Esophagus muscularis mucosa (tissue), 4 donors: Measurements from ENCODE around the gene TMEM229B.

Experiments
- CTCF ChIP-seq, 3 experiments: fragments of 200-600 bp in 2 of 3; fragments of 450-650 bp in 1 of 3; sonication (generic) in 2 of 3; IDR thresholded peaks; one replicate each; pipeline ENCODE4 v1.5.1; 2017 to 2019; ENCODE audit warnings: antibody characterized with exemption in 3 of 3, mild to moderate bottlenecking in 2 of 3, moderate library complexity in 1 of 3
- EP300 ChIP-seq: sonication (generic); formaldehyde crosslinking; IDR thresholded peaks from one replicate; pipeline ENCODE4 v1.6.1; 2017; ENCODE audit warnings: antibody characterized with exemption
- POLR2A ChIP-seq: fragments of 450-650 bp; IDR thresholded peaks from one replicate; pipeline ENCODE4 v1.6.1; 2017; ENCODE audit warnings: antibody characterized with exemption, moderate library complexity, mild to moderate bottlenecking, low read depth

DNA sequence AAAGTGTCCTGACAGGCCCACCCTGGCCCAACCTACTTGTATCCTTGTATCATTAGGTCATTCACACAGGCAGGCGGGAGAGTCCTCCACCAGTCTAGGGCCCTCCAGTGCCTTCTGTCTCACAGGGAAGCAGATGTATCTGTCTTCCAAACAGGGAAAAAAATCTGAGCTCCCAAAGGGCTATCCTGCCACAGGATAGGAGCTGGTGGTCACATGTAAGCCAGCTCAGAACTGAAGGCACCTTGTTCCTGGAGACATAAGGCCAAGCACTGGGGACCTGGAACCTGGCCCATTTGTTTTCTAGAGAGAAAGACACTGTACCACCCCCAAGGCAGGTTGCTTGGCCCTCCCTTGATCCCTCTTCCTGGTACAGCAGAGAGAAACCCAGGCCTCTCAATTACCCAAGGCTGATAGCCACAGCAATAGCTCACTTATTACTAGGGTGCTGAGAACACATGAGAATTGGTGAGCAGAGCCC, 25.1 kb upstream of the TMEM229B start:
- TF ChIP-seq POLR2A (no peak), CTCF (IDR thresholded peaks at IDR 0.05) (no peak), EP300 (no peak)
